HUES64 (cell line): ENCODE data around the gene WNT7B.

Experiments
- H3K27ac ChIP-seq: 2 replicates; pipeline ENCODE4 v1.7.0; 2013; ENCODE audit warnings: low read depth, low read length, inconsistent platforms
- H3K27me3 ChIP-seq: 2 replicates; pipeline ENCODE4 v1.6.1; 2013; ENCODE audit warnings: mild to moderate bottlenecking, low read length; ENCODE audit not compliant: insufficient read depth
- H3K36me3 ChIP-seq: 2 replicates; pipeline ENCODE4 v1.6.1; 2013; ENCODE audit warnings: mild to moderate bottlenecking, low read length; ENCODE audit not compliant: insufficient read depth
- H3K4me1 ChIP-seq: 2 replicates; pipeline ENCODE4 v1.6.1; 2013; ENCODE audit warnings: mild to moderate bottlenecking, low read length, moderate library complexity; ENCODE audit not compliant: insufficient read depth
- H3K4me3 ChIP-seq: 2 replicates; pipeline ENCODE4 v1.5.1; 2013; ENCODE audit warnings: mild to moderate bottlenecking, low read length, moderate library complexity
- H3K9ac ChIP-seq: 2 replicates; pipeline ENCODE4 v1.6.1; 2013; ENCODE audit warnings: mild to moderate bottlenecking, low read depth, low read length
- H3K9me3 ChIP-seq: 2 replicates; pipeline ENCODE4 v1.6.1; 2013; ENCODE audit warnings: low read depth, low read length; ENCODE audit not compliant: insufficient read depth
- WGBS: fragments of 150-250, 120-280 bp; methylation state at CpG from one replicate; pipeline ENCODE4 v1.1.7; 2013; ENCODE audit warnings: missing lambda C conversion rate; 5-methylcytosine and 5-hydroxymethylcytosine counted together

WNT7B gene

DNA sequence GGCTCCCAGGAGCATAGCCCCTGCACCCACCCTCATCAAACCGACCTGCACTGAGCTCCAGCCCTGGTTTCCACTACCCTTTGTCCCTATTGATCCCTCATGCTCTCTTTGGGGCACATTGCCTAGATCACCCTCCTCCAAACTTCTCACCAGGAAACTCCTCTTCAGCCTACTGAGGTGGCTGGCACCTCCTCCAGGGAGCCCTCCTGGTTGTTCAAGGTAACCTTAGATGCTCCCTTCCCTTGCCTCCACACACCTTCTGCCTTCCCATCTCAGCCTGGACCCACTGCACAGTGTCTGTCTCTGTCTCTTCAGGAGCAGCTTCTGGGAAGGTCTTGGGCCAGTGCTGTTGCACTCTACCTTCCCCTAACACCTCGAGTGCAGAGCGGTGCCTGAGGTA is 15.8 kb upstream of the WNT7B start:
- 87% methylated on average over 3 of the region's 3 CpGs for WGBS
- Histone ChIP-seq H3K9me3 (no peaks in the 10 kb centered on the region), H3K36me3 (no peaks in the 10 kb centered on the region), H3K9ac (no peak overlapping the region), H3K4me3 (no peak overlapping the region), H3K27ac (no peak overlapping the region), H3K27me3 (no peaks in the 10 kb centered on the region), H3K4me1 (no peaks in the 10 kb centered on the region)

DNA sequence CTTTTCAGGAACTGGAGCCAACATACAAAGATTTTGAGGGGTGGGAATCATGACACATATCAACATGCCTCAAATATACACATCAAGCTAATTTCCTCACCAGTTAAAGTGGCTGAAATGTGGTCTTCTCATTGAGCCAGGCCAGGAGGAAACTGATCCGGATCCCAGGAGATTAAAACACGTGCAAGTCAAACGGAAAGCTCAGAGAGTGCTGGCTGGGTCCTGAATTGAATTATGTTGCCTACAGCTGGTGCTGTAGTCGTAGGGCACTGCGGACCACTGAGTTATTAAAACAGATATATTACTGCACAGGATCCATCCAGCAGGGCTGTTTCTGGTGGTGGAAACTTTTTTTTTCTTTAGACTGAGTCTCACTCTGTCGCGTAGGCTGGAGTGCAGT is 14.1 kb upstream of the WNT7B start:
- Histone ChIP-seq H3K4me1 (no peaks in the 10 kb centered on the region), H3K9ac (no peak overlapping the region), H3K27me3 (no peaks in the 10 kb centered on the region), H3K4me3 (no peak overlapping the region), H3K27ac (no peak overlapping the region), H3K9me3 (no peaks in the 10 kb centered on the region), H3K36me3 (no peaks in the 10 kb centered on the region)
- 92% methylated on average over 7 of the region's 7 CpGs for WGBS

DNA sequence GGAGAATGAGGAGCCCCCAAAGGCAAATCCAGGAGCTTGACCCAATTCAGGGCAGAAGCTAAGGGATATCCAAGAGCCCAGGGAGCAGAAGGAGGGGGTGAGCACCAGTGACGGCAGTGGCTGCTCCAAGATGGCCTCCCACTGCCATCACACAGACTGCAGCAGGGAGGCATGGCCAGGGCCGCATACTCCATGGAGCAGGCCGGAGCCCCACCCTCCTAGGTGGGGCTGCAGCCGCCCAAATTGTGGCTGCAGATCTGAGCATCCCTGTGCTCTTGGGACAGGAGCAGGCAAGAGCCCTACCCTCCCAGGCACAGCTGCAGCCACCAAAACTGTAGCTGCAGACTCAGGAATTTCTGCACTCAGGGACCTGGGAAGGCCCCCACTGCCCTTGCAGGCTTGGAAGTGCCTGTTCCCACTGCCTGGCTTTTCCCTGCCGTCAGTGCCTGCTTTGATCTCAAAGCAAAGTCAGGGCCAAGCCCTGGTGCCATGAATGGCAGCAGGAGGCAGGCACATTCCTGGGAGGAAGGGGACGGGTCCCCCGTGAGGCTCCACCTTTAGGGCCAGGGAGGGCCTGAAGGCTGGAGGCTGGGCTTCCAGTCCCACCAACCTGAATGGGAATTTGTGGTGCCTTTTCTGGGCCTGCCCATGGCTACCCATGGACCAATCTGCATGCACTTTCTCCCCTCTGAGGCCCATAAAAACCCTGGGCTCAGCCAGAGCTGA is 10.3 kb upstream of the WNT7B start:
- H3K36me3 ChIP-seq, result no peaks in the 10 kb centered on the region
- WGBS, result 77% methylated on average over 7 of the region's 7 CpGs
- H3K4me3 ChIP-seq, result no peak overlapping the region
- no peaks in the 10 kb centered on the region for H3K9me3 ChIP-seq
- no peaks in the 10 kb centered on the region for H3K27me3 ChIP-seq
- H3K4me1 ChIP-seq, result no peaks in the 10 kb centered on the region
- H3K9ac ChIP-seq, result no peak overlapping the region
- H3K27ac ChIP-seq, result no peak overlapping the region

DNA sequence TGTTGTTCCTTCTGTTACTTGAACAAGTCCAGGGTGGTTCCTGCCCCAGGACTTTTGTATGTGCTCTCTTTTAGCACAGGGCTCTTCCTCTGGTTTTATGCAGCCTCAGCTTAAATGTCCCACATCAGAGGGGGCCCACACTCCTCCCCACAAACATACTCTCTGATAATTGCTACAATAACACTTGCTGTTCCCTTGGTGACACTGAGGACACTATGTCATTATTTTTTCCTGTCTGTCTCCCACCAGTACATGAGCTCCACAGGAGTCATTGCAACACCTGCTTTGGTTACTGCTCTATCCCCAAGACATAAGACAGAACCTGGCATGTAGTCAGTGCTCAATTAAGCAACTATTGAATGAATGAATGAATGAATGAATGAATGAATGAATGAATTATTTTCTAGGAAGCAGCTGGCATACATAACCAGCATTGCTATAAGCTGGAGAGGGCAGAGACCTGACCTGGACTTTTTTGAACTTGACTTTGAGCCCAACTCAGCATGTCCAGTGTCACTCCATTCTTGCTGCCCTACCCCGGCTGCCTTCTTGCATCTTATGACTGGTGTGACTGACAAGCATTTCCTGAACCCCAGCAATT is 7.5 kb upstream of the WNT7B start:
- H3K9ac ChIP-seq, result no peak overlapping the region
- no peaks in the 10 kb centered on the region for H3K36me3 ChIP-seq
- peaks cover 2% of the 10 kb centered on the region; the same call in 1 of the 2 replicates for H3K27me3 ChIP-seq
- 92% methylated on average over 1 of the region's 1 CpG for WGBS
- H3K27ac ChIP-seq, result no peak overlapping the region
- no peak overlapping the region for H3K4me3 ChIP-seq
- no peaks in the 10 kb centered on the region for H3K4me1 ChIP-seq
- H3K9me3 ChIP-seq, result no peaks in the 10 kb centered on the region

DNA sequence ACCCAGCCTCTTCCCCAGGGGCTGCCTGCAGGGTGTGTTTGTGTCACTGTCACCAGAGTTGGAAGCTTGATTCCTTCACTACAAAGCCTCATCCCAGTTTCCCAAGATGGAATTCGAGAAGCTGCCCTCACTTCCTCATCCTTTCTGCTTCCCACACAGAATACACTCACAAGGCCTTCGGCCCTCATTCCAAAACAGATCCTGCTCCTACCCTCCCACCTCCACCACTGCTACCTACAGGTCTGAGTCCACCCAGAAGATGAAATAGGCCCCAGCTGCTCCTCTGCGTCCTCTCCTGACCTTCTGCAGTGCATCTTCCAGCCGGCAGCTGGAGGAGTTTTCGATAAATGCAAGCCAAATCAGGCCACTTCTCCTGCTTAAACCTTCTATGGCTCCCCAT is 6.8 kb upstream of the WNT7B start:
- Histone ChIP-seq H3K9me3 (no peaks in the 10 kb centered on the region), H3K4me3 (no peak overlapping the region), H3K27me3 (peaks cover 8% of the 10 kb centered on the region), H3K4me1 (no peaks in the 10 kb centered on the region), H3K36me3 (no peaks in the 10 kb centered on the region), H3K27ac (no peak overlapping the region), H3K9ac (no peak overlapping the region)
- 85% methylated on average over 5 of the region's 5 CpGs for WGBS

DNA sequence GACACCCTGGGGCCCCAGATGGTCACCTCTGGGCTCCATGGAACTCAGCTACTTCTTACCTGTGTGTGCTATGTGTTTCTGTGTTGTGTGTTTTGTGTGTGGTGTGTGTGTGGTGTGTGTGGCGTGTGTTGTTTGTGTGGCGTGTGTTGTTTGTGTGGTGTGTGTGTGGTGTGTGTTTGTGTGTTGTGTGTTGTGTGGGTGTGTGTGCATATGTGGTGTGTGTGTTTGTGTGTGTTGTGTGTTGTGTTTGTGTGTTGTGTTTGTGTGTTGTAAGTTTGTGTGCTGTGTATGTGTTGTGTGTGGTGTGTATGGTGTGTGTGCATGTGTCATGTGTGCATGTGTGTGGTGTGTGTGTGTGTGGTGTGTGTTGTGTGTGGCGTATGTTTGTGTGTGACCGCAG is 3.8 kb upstream of the WNT7B start:
- no peaks in the 10 kb centered on the region for H3K4me1 ChIP-seq

DNA sequence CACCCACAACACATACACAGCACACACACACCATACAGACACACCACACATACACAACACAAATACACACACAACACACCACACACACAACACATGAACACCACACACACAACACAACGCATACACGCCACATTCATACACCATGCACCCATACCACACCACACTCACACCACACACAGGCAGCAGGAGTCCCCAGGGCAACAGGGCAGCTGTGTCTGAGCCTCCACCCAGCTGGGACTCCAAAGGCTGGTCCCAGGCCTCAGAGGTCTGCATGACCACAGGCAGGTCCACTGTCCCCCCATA is 3.3 kb upstream of the WNT7B start:
- peaks cover 43% of the 10 kb centered on the region for H3K27me3 ChIP-seq
- H3K9ac ChIP-seq, result no peak overlapping the region
- H3K36me3 ChIP-seq, result no peaks in the 10 kb centered on the region
- WGBS, result 92% methylated on average over 2 of the region's 2 CpGs
- no peak overlapping the region for H3K27ac ChIP-seq
- H3K9me3 ChIP-seq, result no peaks in the 10 kb centered on the region
- no peak overlapping the region for H3K4me3 ChIP-seq
- no peaks in the 10 kb centered on the region for H3K4me1 ChIP-seq

More for the DNA sequence above, 3.8 kb upstream of the WNT7B start:
- Histone ChIP-seq H3K9me3 (no peaks in the 10 kb centered on the region), H3K4me3 (no peak overlapping the region), H3K27me3 (peaks cover 38% of the 10 kb centered on the region), H3K9ac (no peak overlapping the region), H3K27ac (no peak overlapping the region), H3K36me3 (no peaks in the 10 kb centered on the region)
- 91% methylated on average over 4 of the region's 4 CpGs for WGBS

DNA sequence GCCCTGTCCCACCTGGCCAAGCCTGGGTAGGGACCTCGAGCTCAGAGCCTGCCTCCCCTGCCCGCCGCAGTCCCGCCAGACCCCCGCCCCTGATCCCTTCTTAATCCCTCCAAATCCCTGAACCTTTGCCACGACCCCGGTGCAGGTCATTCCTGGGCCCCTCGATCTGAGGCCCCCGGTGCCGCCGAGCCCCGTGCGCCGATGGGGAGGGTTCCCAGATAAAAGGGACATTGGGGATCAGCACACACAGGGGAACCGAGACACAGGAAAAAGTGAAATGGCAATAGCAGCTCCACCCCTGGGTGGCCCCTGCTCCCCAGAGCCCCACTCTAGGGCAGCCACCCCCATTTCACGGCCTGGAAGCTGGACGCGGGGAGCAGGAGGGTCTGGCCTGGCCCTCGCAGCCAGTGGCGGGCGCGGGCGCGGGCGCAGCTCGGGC is 1.3 kb upstream of the WNT7B start:
- H3K27ac ChIP-seq, result no peak overlapping the region
- no peak overlapping the region for H3K9ac ChIP-seq
- H3K4me1 ChIP-seq, result 0 out of 2 replicates have a peak, but pooled peaks cover 5% of the 10 kb centered on the region
- H3K9me3 ChIP-seq, result no peaks in the 10 kb centered on the region
- H3K36me3 ChIP-seq, result no peaks in the 10 kb centered on the region
- WGBS, result 7% methylated on average over 26 of the region's 26 CpGs
- peaks cover 63% of the 10 kb centered on the region for H3K27me3 ChIP-seq
- H3K4me3 ChIP-seq, result peak overlapping the region; percentile 56

DNA sequence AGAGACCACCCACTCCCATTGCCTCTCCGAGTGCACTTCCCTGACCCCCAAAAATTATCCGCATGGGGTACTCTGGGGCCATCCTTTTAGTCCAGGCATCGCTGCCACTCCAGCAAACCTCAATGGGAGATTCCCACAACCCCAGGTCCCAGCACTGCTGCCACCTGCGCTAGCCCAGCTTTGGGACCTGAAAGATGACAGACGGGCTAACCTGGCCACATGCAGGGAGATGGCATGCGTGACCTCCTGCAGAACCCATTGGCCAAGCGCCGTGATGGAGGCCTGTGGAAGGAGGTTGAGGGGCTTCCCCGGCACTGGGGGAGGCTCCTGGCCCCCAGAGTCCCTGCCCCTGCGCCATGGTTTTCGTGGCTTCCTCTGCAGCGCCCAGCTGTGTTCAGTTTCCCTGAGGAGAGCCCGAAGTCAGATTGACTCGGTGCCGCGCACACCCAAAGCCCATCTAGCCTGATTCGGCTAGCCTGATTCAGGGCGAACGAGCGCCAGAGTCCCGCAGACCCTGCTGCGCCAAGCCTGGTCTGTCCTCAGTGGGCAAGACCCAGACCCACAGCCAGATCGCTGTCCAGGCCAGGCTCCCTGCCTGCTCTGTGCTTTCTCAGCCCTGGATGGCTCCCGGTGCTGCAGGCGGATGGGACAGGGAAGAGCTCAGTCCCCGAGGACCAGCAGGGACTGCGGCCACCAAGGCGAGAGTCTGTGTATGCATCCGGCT is 751 bp upstream of the WNT7B start:
- Histone ChIP-seq H3K4me3 (peak overlapping the region; percentile 56; the same call in 1 of the 2 replicates), H3K4me1 (0 out of 2 replicates have a peak, but pooled peaks cover 5% of the 10 kb centered on the region), H3K36me3 (no peaks in the 10 kb centered on the region), H3K27ac (no peak overlapping the region), H3K27me3 (peaks cover 69% of the 10 kb centered on the region), H3K9me3 (peaks cover 3% of the 10 kb centered on the region), H3K9ac (no peak overlapping the region)
- WGBS, result 8% methylated on average over 29 of the region's 29 CpGs

DNA sequence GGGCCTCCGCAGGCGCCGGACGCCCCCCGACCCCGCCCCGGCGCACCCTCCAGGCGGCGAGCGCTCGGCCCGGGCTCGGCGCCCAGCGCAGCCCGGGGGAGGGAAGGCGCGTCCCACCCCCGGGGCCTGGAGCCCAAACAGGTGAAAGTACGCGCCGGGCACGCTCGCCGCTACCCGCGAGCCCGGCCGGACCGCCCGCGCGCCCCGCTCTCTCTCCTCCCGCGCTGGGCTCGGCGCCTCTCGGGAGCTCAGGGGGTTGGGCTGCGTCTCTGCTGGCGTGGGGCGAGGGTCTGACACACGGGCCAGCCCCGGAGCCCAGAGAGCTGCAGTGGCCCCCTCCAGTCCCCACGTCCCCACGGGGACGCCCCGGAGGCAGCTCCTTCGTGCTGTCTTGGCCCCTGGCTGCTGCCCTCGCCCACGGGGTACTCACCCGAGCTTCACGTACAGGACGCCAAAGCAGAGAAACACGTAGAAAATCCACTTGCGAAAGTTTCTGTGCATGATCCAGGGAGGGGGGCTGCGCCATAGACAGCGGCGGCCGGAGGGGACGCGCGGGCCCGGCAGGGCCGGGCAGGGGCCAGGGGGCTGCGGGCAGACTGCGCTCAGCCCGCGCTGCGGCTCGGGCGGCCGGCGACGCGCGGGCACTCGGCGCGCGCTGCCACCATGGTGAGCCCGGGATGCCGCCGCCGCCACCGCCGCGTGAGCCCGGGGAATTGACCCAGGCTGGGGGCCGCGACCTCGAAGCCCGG is 534 bp downstream of the WNT7B start:
- Histone ChIP-seq H3K27me3 (peaks cover 81% of the 10 kb centered on the region), H3K4me1 (peaks cover 7% of the 10 kb centered on the region; the same call in 1 of the 2 replicates), H3K9me3 (peaks cover 7% of the 10 kb centered on the region), H3K36me3 (no peaks in the 10 kb centered on the region), H3K9ac (no peak overlapping the region), H3K4me3 (peak overlapping the region; percentile 44), H3K27ac (no peak overlapping the region)
- WGBS, result 1% methylated on average over 94 of the region's 94 CpGs
